ENCODE measurements around the gene CDX1.

Gene CDX1

DNA sequence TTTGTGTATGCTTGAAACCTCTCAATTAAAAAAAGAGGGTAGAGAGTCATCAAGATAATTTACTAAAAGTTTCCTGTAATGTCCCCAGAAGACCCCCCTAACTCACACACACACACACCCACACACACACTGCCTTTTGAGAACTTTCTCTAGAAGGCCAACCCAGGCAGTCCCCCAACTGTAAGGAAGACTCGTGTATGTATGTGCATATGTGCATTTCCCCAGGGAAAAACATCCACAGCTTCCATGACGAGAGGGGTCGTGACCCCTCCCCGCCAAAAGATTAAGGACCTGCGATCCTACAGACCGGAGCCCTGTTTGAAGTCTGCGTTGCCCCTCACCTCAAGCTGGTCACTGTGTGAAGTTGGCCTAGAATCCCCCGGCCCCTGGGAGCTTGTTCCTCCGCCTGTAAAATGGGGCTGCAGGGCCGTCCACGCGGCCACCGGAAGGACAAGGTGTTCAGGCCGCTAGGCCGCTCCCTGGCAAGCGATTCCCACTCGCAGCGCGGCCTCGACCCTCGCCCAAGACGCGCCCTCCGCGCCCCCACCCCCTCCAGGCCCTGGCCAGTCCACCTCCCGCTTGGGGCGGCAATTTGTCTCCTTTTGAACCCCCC, 435 bp upstream of the CDX1 start:
- CTCF ChIA-PET: interaction anchor here (1.5 kb wide), 1 partner anchor 9 kb away, joined by 3 read pairs; no protein-coding TSS in a partner anchor
- POLR2A ChIA-PET: no interaction called here
- TF ChIP-seq L3MBTL2 (conservative IDR thresholded peaks at IDR 0.05) (no peak), FOXA1 (IDR thresholded peaks at IDR 0.05) (no peak), BHLHE40 (IDR thresholded peaks at IDR 0.05; ENCODE audit: borderline replicate concordance) (no peak), PKNOX1 (IDR thresholded peaks at IDR 0.05) (no peak), NFRKB (IDR thresholded peaks at IDR 0.05) (no peak), TARDBP (IDR thresholded peaks at IDR 0.05) (no peak), ELF4 (IDR thresholded peaks at IDR 0.05) (no peak), ARNT (IDR thresholded peaks at IDR 0.05) (no peak), FOXM1 (IDR thresholded peaks at IDR 0.05; ENCODE audit: borderline replicate concordance) (no peak), HDGF (IDR thresholded peaks at IDR 0.05; ENCODE audit: borderline replicate concordance) (no peak)
- no peak for DNase-seq (ENCODE audit: extremely low spot score)

DNA sequence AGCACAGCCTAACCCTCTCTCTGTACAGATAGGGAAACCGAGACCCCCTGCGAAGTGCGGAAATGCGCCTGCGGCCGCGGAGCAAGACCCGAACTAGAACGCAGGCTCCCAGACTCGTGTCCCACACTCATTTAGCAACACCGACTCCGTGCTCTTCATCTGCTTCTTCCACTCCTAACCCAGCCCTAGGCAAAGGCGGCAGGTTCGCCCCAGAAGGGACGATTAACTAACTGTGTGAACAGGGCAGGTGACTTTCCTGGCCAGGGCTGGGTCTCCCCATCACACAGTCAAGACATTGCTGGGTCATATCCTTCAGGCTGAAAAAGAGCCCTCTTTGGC, 903 bp downstream of the CDX1 start:
- ChIA-PET CTCF (no interaction called here), POLR2A (no interaction called here)
- TF ChIP-seq SP1 (IDR thresholded peaks at IDR 0.05) (no peak), LEF1 (IDR thresholded peaks at IDR 0.05; ENCODE audit: borderline replicate concordance) (no peak), ELF4 (IDR thresholded peaks at IDR 0.05) (no peak), HDGF (IDR thresholded peaks at IDR 0.05; ENCODE audit: borderline replicate concordance) (no peak), SUZ12 (IDR thresholded peaks at IDR 0.05) (no peak), CTBP1 (IDR thresholded peaks at IDR 0.05; ENCODE audit: borderline replicate concordance) (no peak), PKNOX1 (IDR thresholded peaks at IDR 0.05) (no peak), TARDBP (IDR thresholded peaks at IDR 0.05) (no peak), FOXK2 (IDR thresholded peaks at IDR 0.05) (no peak), FOXA1 (IDR thresholded peaks at IDR 0.05) (no peak), FOXM1 (IDR thresholded peaks at IDR 0.05; ENCODE audit: borderline replicate concordance) (no peak)
- DNase-seq (ENCODE audit: extremely low spot score): no peak

- CTCF ChIA-PET: interaction anchor here (0.8 kb wide), 1 partner anchor 8 kb away, joined by 3 read pairs; no protein-coding TSS in a partner anchor
- POLR2A ChIA-PET: no interaction called here
- no peak for TF ChIP-seq HDGF (IDR thresholded peaks at IDR 0.05; ENCODE audit: borderline replicate concordance)
- TF ChIP-seq LEF1 (IDR thresholded peaks at IDR 0.05; ENCODE audit: borderline replicate concordance): no peak
- TF ChIP-seq NFRKB (IDR thresholded peaks at IDR 0.05): no peak
- TF ChIP-seq L3MBTL2 (conservative IDR thresholded peaks at IDR 0.05): no peak
- TF ChIP-seq PKNOX1 (IDR thresholded peaks at IDR 0.05): no peak
- no peak for TF ChIP-seq CTBP1 (IDR thresholded peaks at IDR 0.05; ENCODE audit: borderline replicate concordance)
- TF ChIP-seq FOXM1 (IDR thresholded peaks at IDR 0.05; ENCODE audit: borderline replicate concordance): no peak
- no peak for TF ChIP-seq SUZ12 (IDR thresholded peaks at IDR 0.05)
- TF ChIP-seq ZNF384 (IDR thresholded peaks at IDR 0.05): no peak
- no peak for TF ChIP-seq ELF4 (IDR thresholded peaks at IDR 0.05)
- no peak for TF ChIP-seq FOXA1 (IDR thresholded peaks at IDR 0.05)
- no peak for TF ChIP-seq TARDBP (IDR thresholded peaks at IDR 0.05)
- no peak for TF ChIP-seq BHLHE40 (IDR thresholded peaks at IDR 0.05; ENCODE audit: borderline replicate concordance)
- no peak for TF ChIP-seq SP1 (IDR thresholded peaks at IDR 0.05)
- no peak for DNase-seq (ENCODE audit: extremely low spot score)
These were observed 1.3 kb downstream of the CDX1 start for GRCh38 chr5:150167908-150168307.

- no peak for DNase-seq (ENCODE audit: extremely low spot score)
- CTCF ChIA-PET: interaction anchor here (0.8 kb wide), 1 partner anchor 7 kb away, joined by 3 read pairs; no protein-coding TSS in a partner anchor
- TF ChIP-seq ZNF384 (IDR thresholded peaks at IDR 0.05) (no peak), HDGF (IDR thresholded peaks at IDR 0.05; ENCODE audit: borderline replicate concordance) (no peak), SUZ12 (IDR thresholded peaks at IDR 0.05) (no peak), NFRKB (IDR thresholded peaks at IDR 0.05) (no peak), ARNT (IDR thresholded peaks at IDR 0.05) (no peak), PKNOX1 (IDR thresholded peaks at IDR 0.05) (no peak), FOXA1 (IDR thresholded peaks at IDR 0.05) (no peak), BHLHE40 (IDR thresholded peaks at IDR 0.05; ENCODE audit: borderline replicate concordance) (no peak), FOXM1 (IDR thresholded peaks at IDR 0.05; ENCODE audit: borderline replicate concordance) (no peak), CTBP1 (IDR thresholded peaks at IDR 0.05; ENCODE audit: borderline replicate concordance) (no peak), LEF1 (IDR thresholded peaks at IDR 0.05; ENCODE audit: borderline replicate concordance) (no peak), TARDBP (IDR thresholded peaks at IDR 0.05) (no peak), SP1 (IDR thresholded peaks at IDR 0.05) (no peak), ELF4 (IDR thresholded peaks at IDR 0.05) (no peak), FOXK2 (IDR thresholded peaks at IDR 0.05) (no peak), L3MBTL2 (conservative IDR thresholded peaks at IDR 0.05) (no peak)
- POLR2A ChIA-PET: no interaction called here
These were observed 2.3 kb downstream of the CDX1 start for GRCh38 chr5:150168864-150169263.

- CTCF ChIA-PET: interaction anchor here (0.5 to 3.2 kb wide), 2 partner anchors 10 to 142 kb away, joined by 5 to 12 read pairs; no protein-coding TSS in a partner anchor
- POLR2A ChIA-PET: interaction anchor here (1.0 to 1.6 kb wide), 3 partner anchors 10 to 278 kb away, joined by 3 to 5 read pairs (median 3); partner anchors contain the start of gene RPS14
- DNase-seq (ENCODE audit: extremely low spot score): no peak
- no peak for TF ChIP-seq NFRKB (IDR thresholded peaks at IDR 0.05)
- no peak for TF ChIP-seq L3MBTL2 (conservative IDR thresholded peaks at IDR 0.05)
- no peak for TF ChIP-seq HDGF (IDR thresholded peaks at IDR 0.05; ENCODE audit: borderline replicate concordance)
- no peak for TF ChIP-seq LEF1 (IDR thresholded peaks at IDR 0.05; ENCODE audit: borderline replicate concordance)
- no peak for TF ChIP-seq FOXA1 (IDR thresholded peaks at IDR 0.05)
These were observed 5.6 kb downstream of the CDX1 start for GRCh38 chr5:150172145-150172544.
